ENCODE data around the gene ARHGEF28. TPM values are rescaled to one million over a fixed set of nuclear protein-coding genes. Genes with fewer than 3 reads are reported as not detected.

Gene ARHGEF28
- total RNA-seq, 1 donor = 26.2 TPM

DNA sequence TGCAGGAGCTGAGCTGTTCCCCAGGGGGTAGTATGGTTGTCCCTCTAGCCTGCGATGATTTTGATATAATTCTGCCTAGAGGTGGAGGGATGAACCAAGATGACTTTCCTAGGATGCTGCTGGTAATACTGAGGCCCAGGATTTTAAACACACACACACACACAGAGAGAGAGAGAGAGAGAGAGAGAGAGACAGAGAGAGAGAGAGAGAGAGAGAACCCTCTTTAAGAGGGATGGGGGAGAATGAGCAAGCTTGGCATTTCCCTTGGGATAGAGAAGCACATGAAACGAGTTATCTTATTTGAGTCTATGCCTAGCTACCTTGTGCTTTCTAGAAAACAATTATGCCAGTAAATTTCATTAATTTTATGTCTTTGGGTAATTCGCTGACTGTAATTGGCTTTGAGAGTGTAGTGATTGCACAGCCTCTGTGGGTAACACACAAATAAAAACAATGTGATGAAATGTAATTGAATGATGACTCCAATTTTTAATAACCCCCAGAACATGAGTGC is 338.4 kb downstream of the ARHGEF28 start:
- TF ChIP-seq, protein P1, sequence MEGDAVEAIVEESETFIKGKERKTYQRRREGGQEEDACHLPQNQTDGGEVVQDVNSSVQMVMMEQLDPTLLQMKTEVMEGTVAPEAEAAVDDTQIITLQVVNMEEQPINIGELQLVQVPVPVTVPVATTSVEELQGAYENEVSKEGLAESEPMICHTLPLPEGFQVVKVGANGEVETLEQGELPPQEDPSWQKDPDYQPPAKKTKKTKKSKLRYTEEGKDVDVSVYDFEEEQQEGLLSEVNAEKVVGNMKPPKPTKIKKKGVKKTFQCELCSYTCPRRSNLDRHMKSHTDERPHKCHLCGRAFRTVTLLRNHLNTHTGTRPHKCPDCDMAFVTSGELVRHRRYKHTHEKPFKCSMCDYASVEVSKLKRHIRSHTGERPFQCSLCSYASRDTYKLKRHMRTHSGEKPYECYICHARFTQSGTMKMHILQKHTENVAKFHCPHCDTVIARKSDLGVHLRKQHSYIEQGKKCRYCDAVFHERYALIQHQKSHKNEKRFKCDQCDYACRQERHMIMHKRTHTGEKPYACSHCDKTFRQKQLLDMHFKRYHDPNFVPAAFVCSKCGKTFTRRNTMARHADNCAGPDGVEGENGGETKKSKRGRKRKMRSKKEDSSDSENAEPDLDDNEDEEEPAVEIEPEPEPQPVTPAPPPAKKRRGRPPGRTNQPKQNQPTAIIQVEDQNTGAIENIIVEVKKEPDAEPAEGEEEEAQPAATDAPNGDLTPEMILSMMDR (IDR thresholded peaks at IDR 0.05; ENCODE audit: insufficient read depth, low read length) = no peak
- H3K4me3 ChIP-seq (ENCODE audit: low read depth, low read length) = no peak overlapping the region
- no peak for DNase-seq (ENCODE audit: low read depth)

DNA sequence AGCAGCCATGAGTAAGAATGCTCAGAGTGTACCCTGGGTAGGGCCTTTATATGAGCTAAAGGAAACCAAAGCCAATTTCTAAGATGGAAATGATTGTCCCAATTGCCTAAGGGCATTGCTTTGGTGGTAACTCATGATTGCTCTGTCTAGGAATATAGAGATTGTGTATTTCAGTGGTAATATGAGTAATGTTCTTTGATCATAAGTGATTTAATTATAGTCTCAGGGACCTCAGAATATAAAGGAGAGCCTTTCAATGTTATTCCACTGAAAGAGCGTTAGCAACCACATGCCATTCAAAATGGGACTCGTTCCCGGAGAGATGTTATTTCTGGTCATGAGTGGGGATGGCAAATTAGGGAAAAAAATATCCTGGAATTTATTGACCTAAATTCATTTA is 340.5 kb downstream of the ARHGEF28 start:
- no peak for DNase-seq (ENCODE audit: low read depth)
- TF ChIP-seq, protein P1 (IDR thresholded peaks at IDR 0.05; ENCODE audit: insufficient read depth, low read length) = no peak

DNA sequence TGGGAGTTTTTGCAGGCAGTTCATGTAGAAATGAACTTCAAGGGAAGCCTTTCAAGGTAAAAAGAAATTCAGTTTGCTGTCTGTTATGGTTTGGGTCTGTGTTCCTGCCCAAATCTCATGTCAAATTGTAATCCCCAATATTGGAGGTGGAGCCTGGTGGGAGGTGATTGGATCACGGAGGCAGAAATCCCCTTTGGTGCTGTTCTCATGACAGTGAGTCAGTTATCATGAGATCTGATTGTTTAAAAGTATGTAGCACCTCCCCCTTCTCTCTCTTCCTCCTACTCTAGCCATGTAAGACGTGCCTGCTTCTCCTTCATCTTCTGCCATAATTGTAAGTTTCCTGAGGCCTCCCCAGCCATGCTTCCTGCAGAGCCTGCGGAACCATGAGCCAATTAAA is 341.4 kb downstream of the ARHGEF28 start:
- TF ChIP-seq, protein P1 (IDR thresholded peaks at IDR 0.05; ENCODE audit: insufficient read depth, low read length) = no peak
- H3K4me3 ChIP-seq (ENCODE audit: low read depth, low read length) = no peak overlapping the region
- DNase-seq (ENCODE audit: low read depth) = no peak

More for the DNA sequence above, 340.5 kb downstream of the ARHGEF28 start:
- H3K4me3 ChIP-seq (ENCODE audit: low read depth, low read length) = no peak overlapping the region

DNA sequence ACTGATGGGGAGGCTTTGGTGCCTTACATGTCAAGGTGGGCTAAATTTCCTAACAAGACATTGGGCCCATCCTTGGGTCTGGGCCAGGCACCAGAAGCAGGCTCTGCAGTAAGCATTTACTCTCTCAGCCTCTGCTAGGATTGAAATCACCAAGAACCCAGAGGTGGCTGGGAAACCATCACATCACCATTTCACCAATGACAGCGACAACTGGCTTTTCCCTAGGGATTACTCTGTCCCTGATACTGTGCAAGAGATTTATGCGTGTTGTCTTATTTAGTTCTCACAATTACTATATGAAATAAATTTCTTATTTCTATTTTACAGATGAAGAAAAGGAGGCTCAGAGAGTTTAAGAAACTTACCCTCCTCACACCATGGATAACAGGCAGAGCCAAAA is 342.2 kb downstream of the ARHGEF28 start:
- H3K4me3 ChIP-seq (ENCODE audit: low read depth, low read length) = no peak overlapping the region
- TF ChIP-seq, protein P1 (IDR thresholded peaks at IDR 0.05; ENCODE audit: insufficient read depth, low read length) = no peak
- no peak for DNase-seq (ENCODE audit: low read depth)

DNA sequence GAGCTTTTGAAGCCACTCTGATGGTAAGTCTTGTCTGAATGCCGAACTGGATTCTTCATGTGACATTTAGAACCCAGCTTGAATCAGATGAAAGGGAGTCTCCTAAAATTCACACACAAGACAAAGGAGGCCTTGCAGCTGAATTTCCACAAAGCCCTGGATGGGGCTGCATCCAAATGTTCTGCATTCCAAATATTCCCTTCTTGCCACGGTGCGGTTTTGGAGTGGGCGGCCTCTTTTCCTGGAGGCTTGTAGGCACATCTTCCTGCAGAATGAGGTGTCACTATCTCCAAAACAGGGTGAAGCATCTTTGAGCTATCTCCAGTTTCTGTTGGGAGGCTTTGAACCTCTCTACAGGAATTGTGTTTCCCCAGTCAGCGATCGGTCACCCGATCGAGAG is 342.7 kb downstream of the ARHGEF28 start:
- TF ChIP-seq, protein P1 (IDR thresholded peaks at IDR 0.05; ENCODE audit: insufficient read depth, low read length) = no peak
- DNase-seq (ENCODE audit: low read depth) = peak; percentile 38
- H3K4me3 ChIP-seq (ENCODE audit: low read depth, low read length) = no peak overlapping the region

DNA sequence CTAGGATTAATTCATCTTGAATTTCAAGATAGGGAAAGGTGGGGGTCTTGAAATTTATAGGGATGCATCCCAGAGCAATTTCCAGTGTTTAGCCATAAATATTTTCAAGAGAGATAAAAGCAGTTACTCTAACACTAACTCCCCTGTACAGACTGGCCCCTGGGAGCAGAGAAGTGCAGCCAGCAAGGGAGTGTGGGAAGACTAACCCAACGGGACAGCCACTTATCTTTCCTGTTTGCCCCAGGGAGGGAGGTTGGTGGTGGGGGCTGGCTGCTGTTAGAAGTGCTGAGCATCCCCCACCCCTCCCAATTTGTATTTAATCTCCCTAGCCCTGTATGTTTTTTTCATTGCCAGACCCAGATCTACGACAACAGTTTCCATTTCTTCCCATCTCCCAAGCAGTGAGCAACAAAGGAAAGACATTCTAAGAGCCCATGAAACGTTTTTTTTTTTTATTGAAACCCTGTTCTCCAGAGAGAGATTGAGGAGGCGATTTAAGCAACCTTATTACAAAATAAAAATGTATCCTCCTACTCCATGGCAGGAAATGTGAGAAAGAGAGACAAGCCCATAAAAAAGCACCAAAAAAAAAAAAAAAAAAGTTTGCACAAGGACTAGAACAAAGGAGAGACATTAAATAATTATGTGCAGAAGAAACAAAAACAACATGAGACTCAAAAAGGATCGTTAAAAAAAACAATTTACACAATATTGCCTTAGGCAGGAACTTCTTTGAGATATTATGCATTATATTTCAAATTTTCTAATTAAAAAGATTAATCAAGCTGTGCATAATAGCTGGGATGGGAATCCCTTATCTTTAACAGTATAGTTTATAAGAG is 343.4 kb downstream of the ARHGEF28 start:
- DNase-seq (ENCODE audit: low read depth) = no peak
- H3K4me3 ChIP-seq (ENCODE audit: low read depth, low read length) = no peak overlapping the region
- TF ChIP-seq, protein P1 (IDR thresholded peaks at IDR 0.05; ENCODE audit: insufficient read depth, low read length) = no peak
